ENCODE measurements around the gene LSAMP. TPM values are rescaled to one million over a fixed set of nuclear protein-coding genes. Genes with fewer than 3 reads are reported as not detected.

The LSAMP gene
- total and polyA plus RNA-seq, 2 of the 8 experiments (the other 6 are each of a cell fraction or from before 2014, with no cell fraction given): 1.8 to 5.7 TPM

- no peak for TF ChIP-seq MAFK (IDR thresholded peaks at IDR 0.05; ENCODE audit: low read depth, low read length)
- no peak for TF ChIP-seq CREB1 (IDR thresholded peaks at IDR 0.05)
- no peak for TF ChIP-seq NRF1 (IDR thresholded peaks at IDR 0.05; ENCODE audit: low read depth, low read length)
- TF ChIP-seq TBP (IDR thresholded peaks at IDR 0.05; ENCODE audit: low read depth, low read length): no peak
These were observed 580.4 kb downstream of the LSAMP start (continued) for GRCh38 chr3:115864911-115865310.

Data from H1 (cell line).